ENCODE results near the gene RGL3. TPM values are rescaled to one million over a fixed set of nuclear protein-coding genes. Genes with fewer than 3 reads are reported as not detected.

RGL3 gene
- total and polyA plus RNA-seq, 12 donors, result 1.2 to 37.5 (median 3.5) TPM

GRCh38 chr19:11377237-11377636, 41.9 kb downstream of the RGL3 start:
- intact Hi-C loops (cut with DNase I), result loop anchor here in 3 of 10 donors (5.0 to 10.0 kb wide), 4 partner anchors 70 to 218 kb away; partner anchors contain the start of genes TSPAN16 (in 1 of the 3) and ZNF627 (in 1 of the 3)
- ATAC-seq (no peak), DNase-seq (no peak)
- Histone ChIP-seq H3K4me1 (peaks cover 9 to 64% (median 48%) of the 10 kb centered on the region in 9 donors), H3K9me3 (no peaks in the 10 kb centered on the region), H3K27me3 (peaks cover 0 to 5% (median 0%) of the 10 kb centered on the region in 7 donors), H3K4me3 (no peak overlapping the region), H3K36me3 (peaks cover 0 to 13% (median 0%) of the 10 kb centered on the region in 9 donors), H3K27ac (peak overlapping the region in 4 of 10 donors; percentile 10 to 95 (median 68))
- TF ChIP-seq CTCF (IDR thresholded peaks at IDR 0.05), result no peak

- intact Hi-C loops (cut with DNase I), result loop anchor here in 3 of 10 donors (5.0 to 10.0 kb wide), 4 partner anchors 72 to 219 kb away; partner anchors contain the start of genes TSPAN16 (in 1 of the 3) and ZNF627 (in 1 of the 3)
- H3K4me3 ChIP-seq, result peak overlapping the region; percentile 7 to 80 (median 67)
- peak overlapping the region; percentile 26 to 97 (median 95) for H3K27ac ChIP-seq
- peaks cover 0 to 17% (median 0%) of the 10 kb centered on the region in 9 donors for H3K36me3 ChIP-seq
- ATAC-seq, result peak in 6 of 8 donors; percentile 2 to 21 (median 14)
- peaks cover 3 to 50% (median 33%) of the 10 kb centered on the region in 9 donors for H3K4me1 ChIP-seq
- H3K27me3 ChIP-seq, result no peaks in the 10 kb centered on the region
- 10 to 14% methylated on average over 27 of the region's 27 CpGs for WGBS, 2 donors
- peak; percentile 50 to 53 for DNase-seq
- H3K9me3 ChIP-seq, result no peaks in the 10 kb centered on the region
- TF ChIP-seq CTCF (IDR thresholded peaks at IDR 0.05), result no peak
These were observed 43.8 kb downstream of the RGL3 start for GRCh38 chr19:11375143-11375948.

GRCh38 chr19:11374433-11375142, 44.5 kb downstream of the RGL3 start, which contains the start of gene SWSAP1:
SWSAP1 (plus strand) TSS chr19:11374666; CDS start chr19:11374681, 15 bp downstream.
- H3K27me3 ChIP-seq, result no peaks in the 10 kb centered on the region
- peak within 1 kb of the TSS; percentile 7 to 80 (median 67) for H3K4me3 ChIP-seq
- H3K4me1 ChIP-seq, result peaks cover 3 to 44% (median 30%) of the 10 kb centered on the region in 9 donors
- WGBS, 2 donors, result 0 to 1% methylated on average over 44 of the region's 44 CpGs
- intact Hi-C loops (cut with DNase I), result loop anchor here in 4 of 10 donors (1.0 to 10.0 kb wide), 7 partner anchors 28 to 220 kb away; partner anchors contain the start of genes CCDC159 (in 1 of the 4), ODAD3 (in 1 of the 4), PRKCSH (in 1 of the 4) and RAB3D (in 1 of the 4)
- peak within 1 kb of the TSS; percentile 87 to 97 (median 95) for H3K27ac ChIP-seq
- no peak for TF ChIP-seq CTCF (IDR thresholded peaks at IDR 0.05)
- peak; percentile 98 to 99 for DNase-seq
- no peaks in the 10 kb centered on the region for H3K9me3 ChIP-seq
- peaks cover 0 to 17% (median 0%) of the 10 kb centered on the region in 9 donors for H3K36me3 ChIP-seq
- peak; percentile 96 to 97 (median 97) for ATAC-seq

Measured in heart right ventricle (tissue), 16 donors.